K562 (cell line): Measurements from ENCODE around the gene TTC22.

Experiments used
- CCNT2 ChIP-seq: IDR thresholded peaks from 2 replicates; pipeline ENCODE4 v1.6.1; 2011; ENCODE audit warnings: borderline replicate concordance, low read depth, mild to moderate bottlenecking, moderate library complexity, mixed read lengths, low read length; ENCODE audit not compliant: insufficient read length; ENCODE audit errors: extremely low read depth
- HNRNPL ChIP-seq: fragments of 200-400 bp; formaldehyde crosslinking; IDR thresholded peaks from 2 replicates; pipeline ENCODE4 v1.6.1; 2017; ENCODE audit warnings: low read depth, mild to moderate bottlenecking, low read length
- POLR2A ChIP-seq: fragments of 450-650 bp; conservative IDR thresholded peaks from 2 replicates; pipeline ENCODE4 v1.6.1; 2016
- PURB ChIP-seq: sonication (generic); formaldehyde crosslinking; IDR thresholded peaks from 2 replicates; pipeline ENCODE4 v1.9.0; 2021; ENCODE audit warnings: low read depth, mild to moderate bottlenecking, missing genetic modification reagents
- RAD21 ChIP-seq, 2 experiments: fragments of 250-450 bp in 1 of 2; fragments of 450-650 bp in 1 of 2; sonication (Bioruptor Pico) in 1 of 2; formaldehyde crosslinking in 1 of 2; IDR thresholded peaks in 1 of 2; conservative IDR thresholded peaks in 1 of 2; 2 replicates each; pipeline versions ENCODE4 v1.4.0 to v1.8.0; 2020 to 2022; ENCODE audit warnings: mild to moderate bottlenecking in 2 of 2, moderate library complexity in 1 of 2
- ZC3H4 ChIP-seq: sonication (generic); formaldehyde crosslinking; IDR thresholded peaks from 2 replicates; pipeline ENCODE4 v1.9.0; 2021; ENCODE audit warnings: missing genetic modification reagents, borderline replicate concordance
- ZFP36 ChIP-seq: fragments of 150-350 bp; IDR thresholded peaks from 2 replicates; pipeline ENCODE4 v1.6.1; 2018; ENCODE audit warnings: low read length, low read depth; ENCODE audit not compliant: partially characterized antibody
- TF ChIP-seq, protein P1 (sequence below), 2 experiments: fragments of 450-650 bp; IDR thresholded peaks; 2 replicates each; pipeline ENCODE4 v1.6.1; 2016

DNA sequence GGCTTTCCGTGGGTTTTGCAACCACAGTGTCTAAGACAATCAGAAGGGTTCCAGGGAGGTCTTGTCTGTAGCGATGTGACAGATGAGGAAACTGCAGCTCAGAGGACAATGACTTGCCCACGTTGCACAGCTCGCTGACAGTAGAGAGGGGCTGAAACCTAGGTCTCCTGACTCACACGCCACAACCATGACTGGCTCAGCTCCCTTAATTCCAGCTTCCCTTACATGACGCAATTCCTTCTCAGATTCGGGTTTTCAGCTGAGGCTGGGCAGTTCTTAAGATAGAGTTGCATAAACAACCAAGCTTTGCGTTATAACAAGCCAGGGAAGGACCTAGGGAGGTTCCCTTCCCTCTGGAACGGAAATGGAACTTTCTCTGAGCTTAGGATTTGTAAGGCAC lies 49.6 kb upstream of the TTC22 start:
- TF ChIP-seq ZC3H4 (CRISPR knock-in tag): no peak
- no peak for TF ChIP-seq RAD21 (CRISPR knock-in tag; conservative IDR thresholded peaks at IDR 0.05 in 1 of 2, IDR thresholded peaks at IDR 0.05 in 1 of 2)
- TF ChIP-seq ZFP36: no peak
- no peak for TF ChIP-seq CCNT2
- TF ChIP-seq POLR2A: no peak
- TF ChIP-seq, protein P1, sequence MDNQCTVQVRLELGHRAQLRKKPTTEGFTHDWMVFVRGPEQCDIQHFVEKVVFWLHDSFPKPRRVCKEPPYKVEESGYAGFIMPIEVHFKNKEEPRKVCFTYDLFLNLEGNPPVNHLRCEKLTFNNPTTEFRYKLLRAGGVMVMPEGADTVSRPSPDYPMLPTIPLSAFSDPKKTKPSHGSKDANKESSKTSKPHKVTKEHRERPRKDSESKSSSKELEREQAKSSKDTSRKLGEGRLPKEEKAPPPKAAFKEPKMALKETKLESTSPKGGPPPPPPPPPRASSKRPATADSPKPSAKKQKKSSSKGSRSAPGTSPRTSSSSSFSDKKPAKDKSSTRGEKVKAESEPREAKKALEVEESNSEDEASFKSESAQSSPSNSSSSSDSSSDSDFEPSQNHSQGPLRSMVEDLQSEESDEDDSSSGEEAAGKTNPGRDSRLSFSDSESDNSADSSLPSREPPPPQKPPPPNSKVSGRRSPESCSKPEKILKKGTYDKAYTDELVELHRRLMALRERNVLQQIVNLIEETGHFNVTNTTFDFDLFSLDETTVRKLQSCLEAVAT (IDR thresholded peaks at IDR 0.05): no peak
- TF ChIP-seq PURB (CRISPR knock-in tag): no peak
- TF ChIP-seq HNRNPL: no peak
